ENCODE measurements around the gene AUTS2.

DNA sequence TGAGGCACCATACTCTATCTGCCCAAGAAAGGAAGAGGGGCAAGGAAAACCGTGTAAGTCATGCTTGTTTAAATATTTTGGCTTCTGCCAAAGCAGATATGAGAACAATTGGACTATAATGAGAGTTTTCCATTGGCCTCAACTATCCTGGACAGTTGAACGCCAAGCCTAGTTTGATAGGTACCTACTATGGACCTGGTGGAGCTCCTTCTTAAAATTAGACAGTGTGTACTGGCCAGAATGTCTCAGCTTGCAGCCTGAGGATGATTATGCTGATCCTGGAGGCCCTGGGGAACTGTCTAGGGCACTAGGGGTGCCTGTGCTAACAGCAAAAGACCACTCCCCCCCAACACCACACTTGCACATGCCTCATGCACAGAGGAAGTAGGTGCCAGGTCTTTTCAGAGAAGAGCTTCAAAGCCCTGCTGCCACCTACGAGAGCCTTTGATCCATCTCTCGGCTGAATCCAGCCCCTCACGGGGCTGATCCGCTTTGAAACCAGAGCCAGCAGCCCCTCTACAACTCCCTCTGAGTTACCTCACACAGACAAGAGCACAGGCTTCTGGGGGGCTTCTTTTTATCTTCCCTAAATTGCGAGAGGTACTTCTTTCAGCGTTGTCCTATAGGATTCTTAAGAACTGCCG, 1059.8 kb downstream of the AUTS2 start:
- no peak for TF ChIP-seq NFRKB (IDR thresholded peaks at IDR 0.05)
- no peak for TF ChIP-seq ARNT (IDR thresholded peaks at IDR 0.05)
- no peak for TF ChIP-seq ELF4 (IDR thresholded peaks at IDR 0.05)
- no peak for TF ChIP-seq FOXM1 (IDR thresholded peaks at IDR 0.05; ENCODE audit: borderline replicate concordance)
- TF ChIP-seq BHLHE40 (IDR thresholded peaks at IDR 0.05; ENCODE audit: borderline replicate concordance) = no peak
- no peak for TF ChIP-seq SP1 (IDR thresholded peaks at IDR 0.05)
- no peak for TF ChIP-seq CTBP1 (IDR thresholded peaks at IDR 0.05; ENCODE audit: borderline replicate concordance)
- TF ChIP-seq FOXA1 (IDR thresholded peaks at IDR 0.05) = no peak
- no peak for TF ChIP-seq SUZ12 (IDR thresholded peaks at IDR 0.05)
- no peak for TF ChIP-seq LEF1 (IDR thresholded peaks at IDR 0.05; ENCODE audit: borderline replicate concordance)
- no peak for TF ChIP-seq TARDBP (IDR thresholded peaks at IDR 0.05)
- TF ChIP-seq, protein P1, sequence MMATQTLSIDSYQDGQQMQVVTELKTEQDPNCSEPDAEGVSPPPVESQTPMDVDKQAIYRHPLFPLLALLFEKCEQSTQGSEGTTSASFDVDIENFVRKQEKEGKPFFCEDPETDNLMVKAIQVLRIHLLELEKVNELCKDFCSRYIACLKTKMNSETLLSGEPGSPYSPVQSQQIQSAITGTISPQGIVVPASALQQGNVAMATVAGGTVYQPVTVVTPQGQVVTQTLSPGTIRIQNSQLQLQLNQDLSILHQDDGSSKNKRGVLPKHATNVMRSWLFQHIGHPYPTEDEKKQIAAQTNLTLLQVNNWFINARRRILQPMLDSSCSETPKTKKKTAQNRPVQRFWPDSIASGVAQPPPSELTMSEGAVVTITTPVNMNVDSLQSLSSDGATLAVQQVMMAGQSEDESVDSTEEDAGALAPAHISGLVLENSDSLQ (IDR thresholded peaks at IDR 0.05) = no peak
